Measurements from ENCODE around the gene CHAT.
A peak's percentile ranks its signal among the peaks of the same experiment; 100 is the strongest.

CHAT gene

GRCh38 chr10:49610114-49610457 lies 3.8 kb upstream of the CHAT start, which contains the start of gene SLC18A3:
SLC18A3 (plus strand) TSS chr10:49610310; CDS start chr10:49610741, 431 bp downstream.
- Histone ChIP-seq H3K4me1 (ENCODE audit: control insufficient read depth, insufficient read depth, low read length) (no peaks in the 10 kb centered on the region; the same call in 1 of the 2 replicates), H3K36me3 (ENCODE audit: control insufficient read depth in 2 of 2, insufficient read depth in 1 of 2, low read length in 2 of 2) (no peaks in the 10 kb centered on the region), H3K9me3 (ENCODE audit: control insufficient read depth, insufficient read depth, low read depth, low read length) (no peaks in the 10 kb centered on the region), H3K27ac (ENCODE audit: extremely low read depth, low read depth, low read length) (no peak within 1 kb of the TSS), H3K4me3 (ENCODE audit: low read depth, low read length) (no peak within 1 kb of the TSS)
- TF ChIP-seq ZNF580 (tag by site-specific recombination; IDR thresholded peaks at IDR 0.05) (no peak), ZFHX2 (tag by site-specific recombination; conservative IDR thresholded peaks at IDR 0.05) (peak; percentile 64), SP2 (tag by site-specific recombination; IDR thresholded peaks at IDR 0.05) (peak; percentile 39)
- CTCF ChIA-PET: interaction anchor here (3.2 kb wide), 1 partner anchor 15 kb away, joined by 10 read pairs; no protein-coding TSS in a partner anchor
- POLR2A ChIA-PET: no interaction called here

- POLR2A ChIA-PET: no interaction called here
These were observed 3.2 kb upstream of the CHAT start for GRCh38 chr10:49610458-49611165.

More at GRCh38 chr10:49610458-49611165, 3.2 kb upstream of the CHAT start:
- no peaks in the 10 kb centered on the region for H3K9me3 ChIP-seq (ENCODE audit: control insufficient read depth, insufficient read depth, low read depth, low read length)
- H3K4me1 ChIP-seq (ENCODE audit: control insufficient read depth, insufficient read depth, low read length): no peaks in the 10 kb centered on the region; the same call in 1 of the 2 replicates
- TF ChIP-seq KLF1 (tag by site-specific recombination; IDR thresholded peaks at IDR 0.05): peak; percentile 43
- 0 out of 2 replicates have a peak, but pooled peaks have one; percentile 20 for TF ChIP-seq HIC1 (tag by site-specific recombination; IDR thresholded peaks at IDR 0.05)
- TF ChIP-seq ZNF362 (tag by site-specific recombination; IDR thresholded peaks at IDR 0.05): no peak
- no peak for TF ChIP-seq ZBTB7A (tag by site-specific recombination; IDR thresholded peaks at IDR 0.05; ENCODE audit: low read depth)
- TF ChIP-seq EGR2 (tag by site-specific recombination; IDR thresholded peaks at IDR 0.05; ENCODE audit: low read depth): peak; percentile 47; the same call in 1 of the 2 replicates
- no peak for TF ChIP-seq ZNF148 (tag by site-specific recombination; IDR thresholded peaks at IDR 0.05; ENCODE audit: borderline replicate concordance)
- TF ChIP-seq ZNF157 (tag by site-specific recombination; IDR thresholded peaks at IDR 0.05): no peak
- TF ChIP-seq ZBTB26 (tag by site-specific recombination; optimal IDR thresholded peaks at IDR 0.05): peak; percentile 39
- TF ChIP-seq ZFHX2 (tag by site-specific recombination; conservative IDR thresholded peaks at IDR 0.05): peak; percentile 68
- TF ChIP-seq SCRT2 (tag by site-specific recombination; IDR thresholded peaks at IDR 0.05): 0 out of 2 replicates have a peak, but pooled peaks have one; percentile 22
- TF ChIP-seq GLIS1 (tag by site-specific recombination; IDR thresholded peaks at IDR 0.05): peak; percentile 11; the same call in 1 of the 2 replicates
- no peak for TF ChIP-seq ZBTB44 (tag by site-specific recombination; IDR thresholded peaks at IDR 0.05)
- H3K36me3 ChIP-seq (ENCODE audit: control insufficient read depth in 2 of 2, insufficient read depth in 1 of 2, low read length in 2 of 2): no peaks in the 10 kb centered on the region
- no peak overlapping the region for H3K27ac ChIP-seq (ENCODE audit: extremely low read depth, low read depth, low read length)
- CTCF ChIA-PET: interaction anchor here (3.2 kb wide), 1 partner anchor 15 kb away, joined by 10 read pairs; no protein-coding TSS in a partner anchor
- no peak overlapping the region for H3K4me3 ChIP-seq (ENCODE audit: low read depth, low read length)
